G401 (cell line): Measurements from ENCODE around the gene NEDD4L. TPM values are rescaled to one million over a fixed set of nuclear protein-coding genes. Genes with fewer than 3 reads are reported as not detected.
A peak's percentile ranks its signal among the peaks of the same experiment; 100 is the strongest.

Source experiments
- DNase-seq: peaks from one replicate; pipeline ENCODE4 v3.0.0-alpha.2; 2015; ENCODE audit warnings: low spot score
- in situ Hi-C: cut with HindIII; loops from 2 replicates; pipeline ENCODE4 v1.10.0; 2016; ENCODE audit warnings: low sequenced_read_pairs, mixed read lengths
- total RNA-seq: library from RNA; depleted of rRNA; stranded (reverse); fragments of >200 nt; shearing (Covaris generic); gene quantifications from 2 replicates; pipeline ENCODE4 v1.2.3, GENCODE V29; 2014

Gene NEDD4L
- total RNA-seq, 1 experiment from 2014 or later, result 0.37 TPM

DNA sequence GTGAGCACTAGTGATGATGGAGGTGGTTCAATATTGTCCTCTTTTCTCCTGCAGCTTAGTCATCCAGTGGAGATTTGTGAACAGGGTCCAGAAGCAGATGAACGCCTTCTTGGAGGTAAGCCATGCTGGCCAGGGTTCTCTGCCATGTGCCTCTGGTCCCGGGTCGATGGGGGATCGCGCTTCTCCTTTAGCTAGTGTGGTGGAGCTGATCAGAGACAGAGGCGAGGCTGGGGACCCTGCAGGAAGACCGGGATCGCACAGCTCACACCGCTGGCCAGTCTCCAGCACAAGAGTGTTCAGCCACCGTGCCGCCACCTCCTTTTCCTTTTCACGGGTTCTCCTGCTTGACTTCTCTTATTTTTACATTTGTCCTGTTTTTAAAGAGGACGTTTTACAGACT, 341.4 kb downstream of the NEDD4L start:
- in situ Hi-C loops, result no loop called here
- DNase-seq, result peak; percentile 33

GRCh38 chr18:58386780-58387179, 342.8 kb downstream of the NEDD4L start:
- in situ Hi-C loops, result no loop called here
- DNase-seq, result no peak

DNA sequence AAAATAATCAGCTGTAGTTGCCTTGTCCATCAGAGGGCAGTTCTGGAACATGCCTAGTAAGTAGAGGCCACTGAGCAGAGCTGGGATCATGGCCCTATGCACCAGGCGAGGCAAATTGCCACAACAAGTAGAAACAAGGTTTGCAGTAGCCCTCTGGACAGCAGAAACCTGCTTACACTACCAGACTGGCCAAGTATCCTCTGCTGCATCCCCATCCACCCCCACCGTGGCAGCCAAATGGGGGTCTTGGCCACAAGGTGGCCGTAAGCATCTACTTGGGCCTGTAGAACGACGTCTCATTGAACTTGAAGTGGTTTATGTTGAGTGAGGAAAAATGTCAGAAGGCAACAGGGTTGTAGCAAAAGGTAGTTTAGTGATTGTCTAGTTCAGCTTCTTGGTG, 343.7 kb downstream of the NEDD4L start:
- no peak for DNase-seq
- in situ Hi-C loops, result no loop called here

DNA sequence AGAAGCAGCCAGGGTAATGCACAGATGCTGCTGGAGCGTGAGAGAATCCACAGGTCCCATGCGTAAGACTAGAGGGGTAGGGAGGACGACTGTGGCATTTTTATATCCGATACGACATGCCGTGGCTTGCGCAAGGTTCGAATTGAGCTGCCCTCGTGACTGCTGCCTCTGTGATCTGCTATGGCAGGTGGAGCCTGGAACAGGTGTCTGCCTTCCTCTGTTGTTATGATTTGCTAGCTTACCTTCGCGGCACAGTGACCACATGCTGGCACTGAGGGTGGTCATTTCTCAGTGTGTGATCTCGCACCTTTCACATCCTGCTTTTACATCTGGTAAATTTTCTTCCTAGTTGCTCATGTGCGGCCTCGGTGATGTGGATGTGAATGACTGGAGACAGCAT, 344.7 kb downstream of the NEDD4L start:
- no peak for DNase-seq
- in situ Hi-C loops, result no loop called here

GRCh38 chr18:58389745-58390144, 345.7 kb downstream of the NEDD4L start:
- in situ Hi-C loops, result no loop called here
- no peak for DNase-seq

- in situ Hi-C loops, result no loop called here
- no peak for DNase-seq
Observed at GRCh38 chr18:58390399-58390798, 346.4 kb downstream of the NEDD4L start.

- peak; percentile 44 for DNase-seq
- in situ Hi-C loops, result no loop called here
Observed at GRCh38 chr18:58391231-58391825, 347.3 kb downstream of the NEDD4L start.

DNA sequence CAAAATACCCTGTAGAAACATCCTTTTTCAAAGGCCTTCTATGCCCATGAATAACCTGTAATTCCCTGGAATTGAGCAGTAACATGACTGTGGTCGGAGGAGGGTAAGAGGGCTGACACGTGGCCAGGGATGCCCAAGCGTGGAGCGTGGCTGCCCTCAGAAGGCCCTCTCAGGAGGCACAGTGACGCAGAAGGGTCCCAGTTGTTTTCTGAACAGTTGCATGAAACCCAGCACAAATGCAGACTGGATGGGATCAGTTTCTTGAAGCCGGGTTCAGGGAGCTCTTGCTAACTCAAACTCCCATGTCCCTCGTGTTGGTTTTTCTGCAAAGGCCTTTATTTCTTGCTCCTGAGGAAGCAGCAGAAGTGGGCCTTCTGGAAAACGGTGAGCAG, 347.9 kb downstream of the NEDD4L start:
- no peak for DNase-seq
- in situ Hi-C loops, result no loop called here

- in situ Hi-C loops, result no loop called here
- DNase-seq, result peak; percentile 80
Observed at GRCh38 chr18:58392324-58393000, 348.4 kb downstream of the NEDD4L start.

- in situ Hi-C loops, result no loop called here
- DNase-seq, result no peak
Observed at GRCh38 chr18:58393295-58393694, 349.3 kb downstream of the NEDD4L start.

GRCh38 chr18:58394046-58394445, 350.0 kb downstream of the NEDD4L start:
- DNase-seq, result no peak
- in situ Hi-C loops, result no loop called here

DNA sequence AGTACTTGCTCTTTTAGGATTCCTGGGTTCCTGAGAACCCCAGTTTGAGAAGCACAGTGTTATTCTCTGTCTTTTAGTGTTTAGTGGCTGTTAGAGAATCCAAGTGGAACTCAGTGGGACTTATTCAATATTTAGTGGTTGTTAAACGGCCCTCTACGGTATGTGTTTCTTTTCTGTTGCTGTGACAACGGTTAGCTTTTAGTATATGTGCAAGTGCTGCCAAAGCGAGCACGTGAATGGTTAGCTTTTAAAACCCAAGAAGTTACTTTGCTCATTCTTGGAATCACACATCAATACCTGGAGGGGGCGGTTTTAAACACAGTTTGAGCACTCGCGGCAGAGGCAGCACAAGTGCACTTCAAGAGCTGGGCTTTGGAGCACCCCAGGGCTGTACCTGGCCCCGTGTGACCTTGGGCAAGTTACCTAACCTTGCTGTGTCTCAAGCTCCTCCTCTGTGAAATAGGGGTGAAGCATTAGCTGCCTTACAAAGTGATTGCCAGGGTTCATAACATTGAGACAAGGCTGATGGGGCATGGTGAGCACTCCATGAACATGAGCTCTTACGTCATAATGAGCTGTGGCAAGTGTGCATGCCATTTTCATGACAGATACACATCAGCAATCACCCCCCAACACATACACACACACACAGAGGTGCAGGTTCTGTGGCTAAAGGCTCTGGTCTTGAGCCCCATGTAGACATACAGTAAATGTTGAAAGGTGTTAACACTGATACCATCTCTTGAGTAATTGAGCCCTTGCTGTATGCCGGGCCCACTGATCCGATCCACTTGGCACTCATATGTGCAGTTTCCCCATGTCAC, 350.8 kb downstream of the NEDD4L start:
- DNase-seq, result no peak
- in situ Hi-C loops, result no loop called here

GRCh38 chr18:58396144-58396543, 352.1 kb downstream of the NEDD4L start:
- in situ Hi-C loops, result no loop called here
- DNase-seq, result no peak

GRCh38 chr18:58396966-58397365, 352.9 kb downstream of the NEDD4L start:
- no peak for DNase-seq
- in situ Hi-C loops, result no loop called here

DNA sequence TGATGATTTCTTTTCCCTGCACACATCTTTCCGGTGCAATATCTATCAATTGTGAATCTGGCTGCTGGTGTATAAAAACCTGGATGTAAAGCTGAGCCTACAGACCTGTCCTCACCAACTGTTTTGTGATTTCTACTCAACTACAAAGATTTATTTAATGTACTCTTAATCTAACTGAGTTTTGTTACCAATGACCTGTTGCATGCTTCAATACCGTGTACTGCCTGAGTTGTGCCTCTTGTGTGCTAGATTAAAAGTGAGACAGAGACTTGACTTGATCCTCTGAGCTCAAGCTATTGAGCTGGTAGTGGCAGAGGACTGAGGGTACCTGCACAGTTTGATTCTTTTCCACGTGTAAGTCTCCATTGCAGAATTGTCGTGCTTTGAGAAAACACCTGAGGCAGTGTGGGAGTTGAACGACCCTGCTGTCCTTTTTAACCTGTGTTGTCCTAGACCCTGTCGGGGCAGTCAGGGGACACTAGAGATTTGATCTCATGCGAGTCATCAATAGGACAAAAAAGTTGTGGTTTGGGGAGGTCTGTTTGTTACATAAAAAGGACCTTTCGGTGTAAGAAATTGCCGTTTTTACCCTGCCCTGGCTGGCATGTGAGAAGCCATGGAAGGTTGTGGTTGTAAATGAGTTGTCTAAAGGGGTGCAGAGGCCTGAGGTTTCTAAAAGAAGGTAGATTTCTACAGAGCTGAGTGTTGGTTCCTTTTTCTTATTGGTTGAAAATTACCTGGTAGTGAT, 353.5 kb downstream of the NEDD4L start:
- no peak for DNase-seq
- in situ Hi-C loops, result no loop called here

DNA sequence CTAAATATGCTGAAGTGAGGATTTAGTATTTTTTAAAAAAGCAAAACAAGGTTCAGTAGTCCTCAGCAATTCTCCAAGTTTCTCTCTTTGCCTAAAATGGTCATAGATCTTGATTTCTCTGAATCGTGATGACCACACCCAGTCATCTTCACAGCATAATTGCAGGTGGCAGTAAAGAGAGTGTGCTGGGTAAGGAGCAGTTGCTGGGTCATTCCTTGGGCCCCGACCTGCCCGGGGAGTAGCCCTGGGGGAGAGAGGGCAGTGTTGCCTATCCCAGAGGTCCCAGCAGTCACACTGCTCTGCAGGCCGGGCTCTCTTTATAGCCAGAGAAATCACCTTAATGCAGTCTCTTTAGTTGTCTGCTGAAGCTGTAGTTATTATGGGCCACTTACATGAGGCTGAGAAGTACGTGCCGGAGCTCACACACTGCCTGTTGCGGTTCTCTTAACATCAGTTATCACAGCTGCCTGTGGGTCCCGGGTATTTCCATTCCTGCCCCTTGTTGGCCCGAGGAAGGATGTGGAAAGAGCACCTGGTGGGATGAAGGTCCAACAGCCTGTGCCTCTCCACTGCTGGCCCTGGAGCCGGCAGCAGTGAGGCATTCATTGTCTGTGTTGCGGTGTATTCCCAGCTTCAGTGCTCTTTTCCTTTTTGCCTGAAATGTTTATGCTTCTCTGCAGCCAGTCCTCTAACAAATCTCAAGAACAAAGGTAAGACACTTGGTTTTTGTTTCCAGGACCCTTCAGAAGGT, 354.8 kb downstream of the NEDD4L start:
- no peak for DNase-seq
- in situ Hi-C loops, result no loop called here

- in situ Hi-C loops, result no loop called here
- no peak for DNase-seq
Observed at GRCh38 chr18:58400331-58400870, 356.4 kb downstream of the NEDD4L start.

- in situ Hi-C loops, result no loop called here
- no peak for DNase-seq
Observed at GRCh38 chr18:58401191-58401590, 357.2 kb downstream of the NEDD4L start.

DNA sequence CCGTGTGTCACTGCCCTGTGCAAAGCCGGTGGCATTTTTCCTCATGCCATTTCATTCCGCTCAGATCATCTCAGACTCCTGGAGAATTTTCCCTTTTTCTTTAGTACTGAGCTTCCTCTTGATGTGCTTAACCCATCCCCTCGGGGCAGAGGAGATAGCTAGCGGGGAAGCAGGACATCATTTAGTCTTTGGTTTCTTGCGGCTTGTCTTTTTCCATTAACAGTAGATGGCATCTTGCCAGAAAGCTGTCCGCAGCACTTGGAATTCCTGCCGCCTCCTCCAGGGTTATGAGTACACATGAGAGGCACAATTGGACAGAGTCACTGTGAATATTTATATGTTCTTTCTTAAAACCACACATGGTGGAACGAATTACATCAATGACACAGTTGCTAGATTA, 358.2 kb downstream of the NEDD4L start:
- DNase-seq, result peak; percentile 75
- in situ Hi-C loops, result no loop called here
